ENCODE results near the gene FBN1.

- TF ChIP-seq POLR2A (IDR thresholded peaks at IDR 0.05) (no peak), CTCF (IDR thresholded peaks at IDR 0.05) (no peak)
Measured at GRCh38 chr15:48427960-48428547, 217.5 kb downstream of the FBN1 start.
